Measurements from ENCODE around the gene SPESP1. TPM values are rescaled to one million over a fixed set of nuclear protein-coding genes. Genes with fewer than 3 reads are reported as not detected.

Gene SPESP1
- total and polyA plus RNA-seq, 2 donors (not counting 1 experiment from before 2014, with no cell fraction given) = 0.13 to 1.1 TPM

DNA sequence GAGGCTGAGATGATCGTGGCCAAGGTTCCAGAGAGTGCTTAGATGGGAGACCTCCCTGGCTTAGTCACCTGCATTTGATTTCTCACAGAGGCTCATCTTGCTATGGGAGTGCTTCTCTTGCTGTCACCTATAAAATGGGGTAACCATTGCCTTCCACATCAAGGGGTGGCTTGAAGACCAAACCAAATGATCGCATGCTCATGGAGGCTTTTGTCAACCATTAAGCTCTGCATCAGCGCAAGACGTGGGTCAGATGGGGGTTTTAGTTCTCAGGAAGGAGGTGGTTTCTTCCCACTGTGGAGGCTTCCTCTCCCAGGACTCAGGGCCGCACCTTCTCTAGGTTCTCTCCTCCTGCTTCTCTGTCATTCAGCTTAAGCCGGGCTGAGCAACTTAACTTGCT, 56.8 kb downstream of the SPESP1 start:
- POLR2A ChIA-PET = no interaction called here
- intact Hi-C loops (cut with micrococcal nuclease) = no loop called here

GRCh38 chr15:68987676-68988075, 57.4 kb downstream of the SPESP1 start:
- Histone ChIP-seq H3K36me3 (replicated peaks in 1 of 2; ENCODE audit: control extremely low read depth in 1 of 2, control insufficient read depth in 1 of 2, extremely low read depth in 1 of 2, insufficient read depth in 2 of 2, low read length in 1 of 2) (no peaks in the 10 kb centered on the region), H3K4me1 (ENCODE audit: control insufficient read depth in 2 of 2, insufficient read depth in 2 of 2, low read length in 2 of 2) (no peaks in the 10 kb centered on the region), H2AFZ (ENCODE audit: insufficient read depth, low read depth, low read length, poor library complexity, severe bottlenecking) (no peak overlapping the region), H3K4me3 (ENCODE audit: control extremely low read depth in 1 of 5, extremely low read depth in 1 of 5, insufficient read depth in 1 of 5, low read depth in 2 of 5, low read length in 4 of 5) (no peak overlapping the region), H3K27me3 (replicated peaks in 1 of 4; ENCODE audit: control extremely low read depth in 1 of 4, control insufficient read depth in 3 of 4, insufficient read depth in 4 of 4, low read length in 3 of 4) (no peaks in the 10 kb centered on the region), H4K20me1 (ENCODE audit: control insufficient read depth, insufficient read depth, low read length, poor library complexity, severe bottlenecking) (no peaks in the 10 kb centered on the region), H3K9me3 (ENCODE audit: control extremely low read depth in 1 of 3, control insufficient read depth in 2 of 3, insufficient read depth in 1 of 3, low read length in 2 of 3) (no peaks in the 10 kb centered on the region), H3K79me2 (ENCODE audit: control insufficient read depth, insufficient read depth, low read length) (no peaks in the 10 kb centered on the region), H3K9ac (ENCODE audit: low read length) (no peak overlapping the region), H3K27ac (ENCODE audit: low read length in 2 of 2) (no peak overlapping the region), H3K4me2 (replicated peaks; ENCODE audit: low read depth, low read length, poor library complexity, severe bottlenecking) (no peak overlapping the region)
- peaks cover 25% of the 10 kb centered on the region for H3K27me3 Mint-ChIP-seq
- DNase-seq = no peak
- ChIA-PET POLR2A (no interaction called here), CTCF (no interaction called here)
- no peak for ATAC-seq (ENCODE audit: low read depth)
- 100% methylated on average over 1 of the region's 1 CpG for WGBS (ENCODE audit: insufficient coverage)
- H3K9me3 Mint-ChIP-seq (ENCODE audit: insufficient read depth) = no peaks in the 10 kb centered on the region
- no peak overlapping the region for H3K4me3 Mint-ChIP-seq
- H3K4me1 Mint-ChIP-seq = no peaks in the 10 kb centered on the region
- no peak overlapping the region for H3K27ac Mint-ChIP-seq
- intact Hi-C loops (cut with micrococcal nuclease) = no loop called here
- TF ChIP-seq EZH2 (IDR thresholded peaks at IDR 0.05; ENCODE audit: borderline replicate concordance, insufficient read depth, low read depth, low read length, poor library complexity, severe bottlenecking) = no peak
- TF ChIP-seq, protein P1, sequence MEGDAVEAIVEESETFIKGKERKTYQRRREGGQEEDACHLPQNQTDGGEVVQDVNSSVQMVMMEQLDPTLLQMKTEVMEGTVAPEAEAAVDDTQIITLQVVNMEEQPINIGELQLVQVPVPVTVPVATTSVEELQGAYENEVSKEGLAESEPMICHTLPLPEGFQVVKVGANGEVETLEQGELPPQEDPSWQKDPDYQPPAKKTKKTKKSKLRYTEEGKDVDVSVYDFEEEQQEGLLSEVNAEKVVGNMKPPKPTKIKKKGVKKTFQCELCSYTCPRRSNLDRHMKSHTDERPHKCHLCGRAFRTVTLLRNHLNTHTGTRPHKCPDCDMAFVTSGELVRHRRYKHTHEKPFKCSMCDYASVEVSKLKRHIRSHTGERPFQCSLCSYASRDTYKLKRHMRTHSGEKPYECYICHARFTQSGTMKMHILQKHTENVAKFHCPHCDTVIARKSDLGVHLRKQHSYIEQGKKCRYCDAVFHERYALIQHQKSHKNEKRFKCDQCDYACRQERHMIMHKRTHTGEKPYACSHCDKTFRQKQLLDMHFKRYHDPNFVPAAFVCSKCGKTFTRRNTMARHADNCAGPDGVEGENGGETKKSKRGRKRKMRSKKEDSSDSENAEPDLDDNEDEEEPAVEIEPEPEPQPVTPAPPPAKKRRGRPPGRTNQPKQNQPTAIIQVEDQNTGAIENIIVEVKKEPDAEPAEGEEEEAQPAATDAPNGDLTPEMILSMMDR (IDR thresholded peaks at IDR 0.05) = no peak

More for the DNA sequence above, 56.8 kb downstream of the SPESP1 start:
- no peaks in the 10 kb centered on the region for H4K20me1 ChIP-seq (ENCODE audit: control insufficient read depth, insufficient read depth, low read length, poor library complexity, severe bottlenecking)
- no peaks in the 10 kb centered on the region for H3K4me1 ChIP-seq (ENCODE audit: control insufficient read depth in 2 of 2, insufficient read depth in 2 of 2, low read length in 2 of 2)
- H3K4me3 ChIP-seq (ENCODE audit: control extremely low read depth in 1 of 5, extremely low read depth in 1 of 5, insufficient read depth in 1 of 5, low read depth in 2 of 5, low read length in 4 of 5) = no peak overlapping the region
- H3K79me2 ChIP-seq (ENCODE audit: control insufficient read depth, insufficient read depth, low read length) = no peaks in the 10 kb centered on the region
- no peak for DNase-seq
- no peak overlapping the region for H3K4me2 ChIP-seq (replicated peaks; ENCODE audit: low read depth, low read length, poor library complexity, severe bottlenecking)
- CTCF ChIA-PET = no interaction called here
- 96% methylated on average over 2 of the region's 6 CpGs for WGBS (ENCODE audit: insufficient coverage)
- H3K9ac ChIP-seq (ENCODE audit: low read length) = no peak overlapping the region
- H3K36me3 ChIP-seq (replicated peaks in 1 of 2; ENCODE audit: control extremely low read depth in 1 of 2, control insufficient read depth in 1 of 2, extremely low read depth in 1 of 2, insufficient read depth in 2 of 2, low read length in 1 of 2) = no peaks in the 10 kb centered on the region
- Mint-ChIP-seq H3K4me1 (no peaks in the 10 kb centered on the region), H3K27me3 (peaks cover 23% of the 10 kb centered on the region), H3K9me3 (ENCODE audit: insufficient read depth) (no peaks in the 10 kb centered on the region), H3K4me3 (no peak overlapping the region), H3K27ac (no peak overlapping the region)
- no peaks in the 10 kb centered on the region for H3K27me3 ChIP-seq (replicated peaks in 1 of 4; ENCODE audit: control extremely low read depth in 1 of 4, control insufficient read depth in 3 of 4, insufficient read depth in 4 of 4, low read length in 3 of 4)
- H2AFZ ChIP-seq (ENCODE audit: insufficient read depth, low read depth, low read length, poor library complexity, severe bottlenecking) = no peak overlapping the region
- H3K9me3 ChIP-seq (ENCODE audit: control extremely low read depth in 1 of 3, control insufficient read depth in 2 of 3, insufficient read depth in 1 of 3, low read length in 2 of 3) = no peaks in the 10 kb centered on the region
- ATAC-seq (ENCODE audit: low read depth) = no peak
- H3K27ac ChIP-seq (ENCODE audit: low read length in 2 of 2) = no peak overlapping the region
- TF ChIP-seq, protein P1 (IDR thresholded peaks at IDR 0.05) = no peak
- TF ChIP-seq EZH2 (IDR thresholded peaks at IDR 0.05; ENCODE audit: borderline replicate concordance, insufficient read depth, low read depth, low read length, poor library complexity, severe bottlenecking) = no peak

Data from B cell (primary cell).